ENCODE measurements around the gene ARHGAP26.

The ARHGAP26 gene

GRCh38 chr5:142872795-142873194, 102.6 kb downstream of the ARHGAP26 start:
- Histone ChIP-seq H3F3A (ENCODE audit: control insufficient read depth, insufficient read depth) (no peaks in the 10 kb centered on the region), H3K79me2 (ENCODE audit: control insufficient read depth, low read length) (no peaks in the 10 kb centered on the region), H3K4me3 (ENCODE audit: low read length) (no peak overlapping the region), H3K4me2 (ENCODE audit: low read length) (no peak overlapping the region), H3K9me3 (ENCODE audit: control insufficient read depth, insufficient read depth, low read length) (no peaks in the 10 kb centered on the region), H3K27me3 (ENCODE audit: control insufficient read depth, low read length) (peaks cover 3% of the 10 kb centered on the region; the same call in 1 of the 2 replicates), H4K20me1 (ENCODE audit: control insufficient read depth, insufficient read depth, low read depth, low read length) (no peaks in the 10 kb centered on the region), H3K36me3 (ENCODE audit: control insufficient read depth, low read length) (no peaks in the 10 kb centered on the region), H3K9me2 (replicated peaks; ENCODE audit: control insufficient read depth, low read length) (no peaks in the 10 kb centered on the region), H3K4me1 (ENCODE audit: control insufficient read depth, low read length) (no peaks in the 10 kb centered on the region), H3K27ac (ENCODE audit: low read depth, low read length) (no peak overlapping the region)
- no peak for TF ChIP-seq EZH2phosphoT487 (IDR thresholded peaks at IDR 0.05; ENCODE audit: borderline replicate concordance, low read length)
- TF ChIP-seq, protein P1, sequence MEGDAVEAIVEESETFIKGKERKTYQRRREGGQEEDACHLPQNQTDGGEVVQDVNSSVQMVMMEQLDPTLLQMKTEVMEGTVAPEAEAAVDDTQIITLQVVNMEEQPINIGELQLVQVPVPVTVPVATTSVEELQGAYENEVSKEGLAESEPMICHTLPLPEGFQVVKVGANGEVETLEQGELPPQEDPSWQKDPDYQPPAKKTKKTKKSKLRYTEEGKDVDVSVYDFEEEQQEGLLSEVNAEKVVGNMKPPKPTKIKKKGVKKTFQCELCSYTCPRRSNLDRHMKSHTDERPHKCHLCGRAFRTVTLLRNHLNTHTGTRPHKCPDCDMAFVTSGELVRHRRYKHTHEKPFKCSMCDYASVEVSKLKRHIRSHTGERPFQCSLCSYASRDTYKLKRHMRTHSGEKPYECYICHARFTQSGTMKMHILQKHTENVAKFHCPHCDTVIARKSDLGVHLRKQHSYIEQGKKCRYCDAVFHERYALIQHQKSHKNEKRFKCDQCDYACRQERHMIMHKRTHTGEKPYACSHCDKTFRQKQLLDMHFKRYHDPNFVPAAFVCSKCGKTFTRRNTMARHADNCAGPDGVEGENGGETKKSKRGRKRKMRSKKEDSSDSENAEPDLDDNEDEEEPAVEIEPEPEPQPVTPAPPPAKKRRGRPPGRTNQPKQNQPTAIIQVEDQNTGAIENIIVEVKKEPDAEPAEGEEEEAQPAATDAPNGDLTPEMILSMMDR (IDR thresholded peaks at IDR 0.05; ENCODE audit: low read depth, low read length, poor library complexity, severe bottlenecking), result no peak

DNA sequence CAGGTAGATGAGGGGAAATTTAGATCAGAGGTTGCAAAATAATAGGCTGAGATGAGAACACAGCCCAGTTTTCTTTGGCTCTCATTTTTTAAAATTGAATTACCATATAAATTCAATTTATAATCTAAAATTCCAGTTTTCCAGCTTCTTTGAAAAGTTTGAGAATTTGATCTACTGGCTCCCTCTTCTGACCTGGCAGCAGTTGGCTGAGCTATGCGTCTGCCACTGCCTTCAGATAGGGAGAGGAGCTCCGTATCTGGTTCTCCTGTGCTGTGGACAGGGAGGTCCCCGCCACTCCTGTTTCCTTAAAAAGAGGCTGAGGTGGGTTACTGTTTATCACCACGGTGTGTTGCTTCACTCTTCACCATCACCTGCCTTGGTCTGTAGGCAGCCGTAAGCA, 103.7 kb downstream of the ARHGAP26 start:
- Histone ChIP-seq H3K79me2 (ENCODE audit: control insufficient read depth, low read length) (no peaks in the 10 kb centered on the region), H3K4me1 (ENCODE audit: control insufficient read depth, low read length) (no peaks in the 10 kb centered on the region), H3K4me2 (ENCODE audit: low read length) (no peak overlapping the region), H4K20me1 (ENCODE audit: control insufficient read depth, insufficient read depth, low read depth, low read length) (no peaks in the 10 kb centered on the region), H3K4me3 (ENCODE audit: low read length) (no peak overlapping the region), H3F3A (ENCODE audit: control insufficient read depth, insufficient read depth) (no peaks in the 10 kb centered on the region), H3K9me3 (ENCODE audit: control insufficient read depth, insufficient read depth, low read length) (no peaks in the 10 kb centered on the region), H3K27me3 (ENCODE audit: control insufficient read depth, low read length) (peaks cover 6% of the 10 kb centered on the region), H3K36me3 (ENCODE audit: control insufficient read depth, low read length) (no peaks in the 10 kb centered on the region), H3K9me2 (replicated peaks; ENCODE audit: control insufficient read depth, low read length) (no peaks in the 10 kb centered on the region), H3K27ac (ENCODE audit: low read depth, low read length) (no peak overlapping the region)
- TF ChIP-seq EZH2phosphoT487 (IDR thresholded peaks at IDR 0.05; ENCODE audit: borderline replicate concordance, low read length), result no peak
- TF ChIP-seq, protein P1 (IDR thresholded peaks at IDR 0.05; ENCODE audit: low read depth, low read length, poor library complexity, severe bottlenecking), result no peak

GRCh38 chr5:142874540-142874939, 104.4 kb downstream of the ARHGAP26 start:
- H3K4me1 ChIP-seq (ENCODE audit: control insufficient read depth, low read length), result no peaks in the 10 kb centered on the region
- H3K36me3 ChIP-seq (ENCODE audit: control insufficient read depth, low read length), result no peaks in the 10 kb centered on the region

More at GRCh38 chr5:142874540-142874939, 104.4 kb downstream of the ARHGAP26 start:
- no peak for TF ChIP-seq EZH2phosphoT487 (IDR thresholded peaks at IDR 0.05; ENCODE audit: borderline replicate concordance, low read length)
- TF ChIP-seq, protein P1 (IDR thresholded peaks at IDR 0.05; ENCODE audit: low read depth, low read length, poor library complexity, severe bottlenecking), result no peak
- Histone ChIP-seq H4K20me1 (ENCODE audit: control insufficient read depth, insufficient read depth, low read depth, low read length) (no peaks in the 10 kb centered on the region), H3K9me2 (replicated peaks; ENCODE audit: control insufficient read depth, low read length) (no peaks in the 10 kb centered on the region), H3K4me2 (ENCODE audit: low read length) (no peak overlapping the region), H3K9me3 (ENCODE audit: control insufficient read depth, insufficient read depth, low read length) (no peaks in the 10 kb centered on the region), H3K4me3 (ENCODE audit: low read length) (no peak overlapping the region), H3K27me3 (ENCODE audit: control insufficient read depth, low read length) (peaks cover 6% of the 10 kb centered on the region), H3F3A (ENCODE audit: control insufficient read depth, insufficient read depth) (no peaks in the 10 kb centered on the region), H3K79me2 (ENCODE audit: control insufficient read depth, low read length) (no peaks in the 10 kb centered on the region), H3K27ac (ENCODE audit: low read depth, low read length) (no peak overlapping the region)

Data from DOHH2 (cell line).